Measurements from ENCODE around the gene LMNB1.
"Not testable (repeated sequence)": the region's sequence is repeated elsewhere in the genome, so short reads cannot be mapped to it uniquely, and the experiment has no call there.

The LMNB1 gene

GRCh38 chr5:126831156-126831555, 54.2 kb downstream of the LMNB1 start:
- no peak for DNase-seq

- no peak for DNase-seq
Observed at GRCh38 chr5:126836778-126837177, 59.8 kb downstream of the LMNB1 start.

GRCh38 chr5:126837242-126837641, 60.3 kb downstream of the LMNB1 start:
- no peak for DNase-seq

DNA sequence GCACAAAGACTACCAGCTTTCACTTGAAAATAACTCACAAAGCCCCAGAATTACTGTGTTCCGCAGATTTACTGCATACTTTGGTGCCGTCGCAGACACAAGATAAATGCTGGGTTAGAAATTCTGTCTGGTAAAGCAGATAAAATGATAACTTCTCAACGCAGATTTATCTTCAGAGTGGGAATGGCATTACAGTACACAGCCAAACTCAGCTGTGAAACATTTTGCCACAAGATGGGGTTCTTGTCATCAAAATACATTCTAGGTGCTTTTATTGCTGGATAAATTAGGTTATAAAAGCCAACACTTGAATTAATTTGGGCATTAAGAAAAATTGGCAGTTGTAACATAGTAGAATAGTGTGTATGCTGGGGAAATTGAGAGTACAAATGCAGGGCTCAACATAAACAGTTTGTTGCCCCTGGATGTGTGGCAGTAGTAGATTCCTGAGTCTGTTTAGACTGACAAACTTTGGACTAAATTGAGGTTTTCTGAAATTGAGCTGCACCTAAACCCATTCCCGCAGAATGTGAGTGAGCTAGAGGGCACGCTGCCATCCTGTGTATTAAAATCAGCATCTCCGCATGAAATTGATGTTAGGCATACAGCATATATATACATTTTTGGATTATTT, 61.1 kb downstream of the LMNB1 start:
- DNase-seq = no peak

DNA sequence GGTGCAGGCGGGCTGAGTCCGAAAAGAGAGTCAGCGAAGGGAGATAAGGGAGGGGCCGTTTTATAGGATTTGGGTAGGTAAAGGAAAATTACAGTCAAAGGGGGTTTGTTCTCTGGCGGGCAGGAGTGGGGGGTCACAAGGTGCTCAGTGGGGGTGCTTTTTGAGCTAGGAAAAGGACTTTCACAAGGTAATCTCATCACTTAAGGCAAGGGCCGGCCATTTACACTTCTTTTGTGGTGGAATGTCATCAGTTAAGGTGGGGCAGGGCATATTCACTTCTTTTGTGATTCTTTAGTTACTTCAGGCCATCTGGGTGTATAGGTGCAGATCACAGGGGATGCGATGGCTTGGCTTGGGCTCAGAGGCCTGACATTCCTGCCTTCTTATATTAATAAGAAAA, 62.5 kb downstream of the LMNB1 start:
- not testable (repeated sequence) for DNase-seq

GRCh38 chr5:126843375-126843774, 66.4 kb downstream of the LMNB1 start:
- not testable (repeated sequence) for DNase-seq

GRCh38 chr5:126845470-126846070, 68.6 kb downstream of the LMNB1 start:
- DNase-seq = not testable (repeated sequence)

DNA sequence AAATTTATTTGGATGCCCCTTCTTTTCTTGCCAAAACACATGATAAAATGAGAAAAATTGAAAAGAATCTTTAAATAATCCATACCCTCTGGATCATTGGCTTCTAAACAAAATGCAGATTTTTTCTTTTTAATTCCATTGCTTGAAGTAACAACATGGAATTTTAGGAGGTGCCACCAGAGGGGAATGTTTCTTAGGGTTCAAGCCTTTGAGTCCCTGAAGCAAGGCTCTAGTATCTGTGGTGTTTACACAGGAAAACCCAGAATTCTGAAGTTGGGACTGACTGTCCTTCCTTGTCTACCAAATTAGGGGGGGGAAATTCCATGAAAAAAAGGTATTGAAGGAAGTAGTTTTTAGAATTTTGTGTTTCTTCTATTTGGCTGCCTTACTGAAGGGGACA, 69.4 kb downstream of the LMNB1 start:
- DNase-seq = no peak

- no peak for DNase-seq
Observed at GRCh38 chr5:126846744-126847455, 70.0 kb downstream of the LMNB1 start.

DNA sequence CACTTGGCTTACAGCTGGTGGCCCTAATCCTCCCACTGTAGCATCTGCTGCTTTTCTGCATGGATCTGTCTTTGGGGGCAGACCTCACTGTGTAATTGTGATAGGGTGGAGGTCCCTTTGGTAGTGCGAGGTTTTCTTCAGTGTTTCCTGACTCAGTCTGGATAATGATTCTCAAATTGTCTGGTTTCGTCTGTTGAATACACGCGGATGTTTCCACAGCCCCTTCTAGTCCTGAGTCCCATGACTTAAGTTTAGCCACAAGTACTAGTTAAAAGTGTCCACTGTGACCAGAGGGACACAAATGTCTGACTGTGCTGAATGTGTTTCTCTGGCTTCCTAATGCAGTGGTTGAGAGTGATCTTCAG, 70.5 kb downstream of the LMNB1 start:
- DNase-seq = no peak

GRCh38 chr5:126847826-126848251, 70.9 kb downstream of the LMNB1 start:
- no peak for DNase-seq

GRCh38 chr5:126848253-126848652, 71.3 kb downstream of the LMNB1 start:
- no peak for DNase-seq

- no peak for DNase-seq
Observed at GRCh38 chr5:126849101-126849678, 72.3 kb downstream of the LMNB1 start.

GRCh38 chr5:126851501-126852011, 74.6 kb downstream of the LMNB1 start:
- no peak for DNase-seq

- DNase-seq = no peak
Observed at GRCh38 chr5:126852091-126852571, 75.2 kb downstream of the LMNB1 start.

DNA sequence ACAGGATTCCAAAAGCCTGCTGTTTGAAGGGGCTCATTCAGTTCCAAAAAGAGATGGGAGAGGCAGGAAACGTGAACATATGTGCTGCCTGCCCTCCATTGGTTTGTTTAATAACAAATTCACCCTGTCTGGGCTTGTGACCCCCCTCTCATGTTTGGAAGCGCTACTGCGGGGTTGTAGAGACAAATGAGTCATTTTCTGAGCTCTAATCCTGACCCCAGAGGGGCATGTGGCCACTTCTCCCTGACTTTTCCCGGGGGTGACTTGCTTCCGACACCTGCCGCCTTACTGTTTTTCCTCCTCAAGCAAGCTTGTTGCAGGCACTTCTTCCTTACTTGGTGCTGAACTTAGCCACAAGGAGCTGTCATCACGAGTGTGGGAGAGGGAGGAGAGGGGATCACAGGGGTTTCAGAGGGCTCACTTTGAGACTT, 75.9 kb downstream of the LMNB1 start:
- DNase-seq = no peak

GRCh38 chr5:126853541-126854307, 76.8 kb downstream of the LMNB1 start:
- DNase-seq = not testable (repeated sequence)

DNA sequence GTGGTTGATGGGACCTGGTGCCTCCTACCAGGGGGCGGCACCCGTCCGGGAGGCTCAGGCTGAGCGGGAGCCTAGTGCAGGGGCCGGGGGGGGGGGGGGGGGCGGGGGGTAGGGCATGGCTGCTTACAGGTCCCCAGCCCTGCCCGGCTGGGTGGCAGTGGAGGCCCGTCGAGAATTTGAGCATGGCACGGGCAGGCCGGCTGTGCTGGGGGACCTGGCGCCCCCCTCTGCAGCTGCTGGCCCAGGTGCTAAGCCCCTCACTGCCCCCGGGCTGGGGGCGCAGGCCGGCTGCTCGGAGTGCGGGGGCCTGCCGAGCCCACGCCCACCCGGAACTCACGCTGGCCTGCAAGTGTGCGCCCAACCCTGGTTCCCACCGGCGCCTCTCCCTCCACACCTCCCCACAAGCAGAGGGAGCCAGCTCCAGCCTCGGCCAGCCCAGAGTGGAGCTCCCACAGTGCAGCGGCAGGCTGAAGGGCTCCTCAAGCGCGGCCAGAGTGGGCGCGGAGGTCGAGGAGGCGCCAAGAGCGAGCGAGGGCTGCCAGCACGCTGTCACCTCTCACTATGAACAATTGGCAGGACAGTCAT, 77.7 kb downstream of the LMNB1 start:
- DNase-seq = no peak

GRCh38 chr5:126855266-126855665, 78.3 kb downstream of the LMNB1 start:
- no peak for DNase-seq

GRCh38 chr5:126857472-126858410, 80.8 kb downstream of the LMNB1 start:
- no peak for DNase-seq

GRCh38 chr5:126858441-126858840, 81.5 kb downstream of the LMNB1 start:
- no peak for DNase-seq
